SJSA1 (cell line): ENCODE results near the gene SAMD14. TPM values are rescaled to one million over a fixed set of nuclear protein-coding genes. Genes with fewer than 3 reads are reported as not detected.

Experiments used
- DNase-seq, 2 experiments: peaks; one replicate each; pipeline ENCODE4 v3.0.0-alpha.2; 2015 to 2020; ENCODE audit warnings: low spot score in 2 of 2, low read depth in 1 of 2
- H3K27ac ChIP-seq: fragments of 250-450 bp; sonication (Bioruptor Pico); 2 replicates; pipeline ENCODE4 v1.5.1; 2020; ENCODE audit warnings: mild to moderate bottlenecking, moderate library complexity
- H3K27me3 ChIP-seq: fragments of 250-450 bp; sonication (Bioruptor Pico); replicated peaks from 2 replicates; pipeline ENCODE4 v1.5.1; 2020; ENCODE audit warnings: mild to moderate bottlenecking, moderate library complexity
- H3K36me3 ChIP-seq: fragments of 250-450 bp; sonication (Bioruptor Pico); 2 replicates; pipeline ENCODE4 v1.5.1; 2020; ENCODE audit warnings: mild to moderate bottlenecking
- H3K4me1 ChIP-seq: fragments of 250-450 bp; sonication (Bioruptor Pico); replicated peaks from 2 replicates; pipeline ENCODE4 v1.6.1; 2021; ENCODE audit warnings: mild to moderate bottlenecking
- H3K4me3 ChIP-seq: fragments of 250-450 bp; sonication (Bioruptor Pico); 2 replicates; pipeline ENCODE4 v1.5.1; 2020; ENCODE audit warnings: mild to moderate bottlenecking
- H3K9me3 ChIP-seq: fragments of 250-450 bp; sonication (Bioruptor Pico); replicated peaks from 2 replicates; pipeline ENCODE4 v1.5.1; 2020; ENCODE audit warnings: mild to moderate bottlenecking
- total RNA-seq: library from RNA; depleted of rRNA; stranded (reverse); fragments of >200 nt; shearing (Covaris generic); gene quantifications from 2 replicates; pipeline ENCODE4 v1.2.3, GENCODE V29; 2014

The SAMD14 gene
- total RNA-seq, 1 experiment from 2014 or later, result 0.11 TPM

DNA sequence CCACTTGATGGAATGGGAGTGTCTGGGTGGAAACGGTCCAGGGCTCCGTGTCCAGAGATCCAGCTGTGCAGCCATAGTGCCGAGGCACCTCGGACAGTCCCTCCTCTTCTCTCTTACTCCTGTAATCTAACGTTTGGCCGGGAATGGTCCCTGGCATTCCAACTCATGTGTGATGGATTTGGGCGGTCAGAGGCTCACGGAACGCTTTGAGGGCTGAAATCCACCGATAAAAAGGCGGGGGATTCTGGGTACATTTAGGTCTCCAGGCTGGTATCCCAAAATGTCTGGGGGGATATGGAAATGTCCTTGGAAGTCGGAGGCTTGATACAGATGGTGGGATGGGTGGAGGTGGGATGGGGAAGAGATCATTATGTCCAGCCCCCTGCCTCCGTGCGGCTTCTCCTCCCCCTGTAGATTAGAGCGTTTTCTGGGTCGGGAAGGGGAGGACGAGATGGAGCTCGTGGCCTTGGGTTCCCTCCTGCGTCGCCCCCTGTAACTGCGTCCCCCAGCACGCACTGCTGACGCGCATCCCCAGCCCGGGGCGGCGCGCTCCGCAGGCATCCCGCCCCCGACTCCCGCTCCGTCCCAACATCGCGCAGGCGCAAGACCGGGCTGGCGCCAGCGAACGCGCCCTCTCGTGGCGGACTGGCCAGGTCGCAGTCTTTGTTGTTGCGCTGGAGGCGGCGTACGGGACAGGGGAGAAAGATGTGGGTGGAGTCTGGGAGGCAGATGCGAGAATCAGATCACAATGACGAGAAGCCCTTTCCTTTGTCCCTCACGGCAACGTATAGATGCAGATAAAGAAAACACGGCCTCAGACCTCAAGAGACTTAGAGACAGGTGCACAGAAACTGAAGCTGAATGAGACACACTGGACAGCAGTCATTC, 31.3 kb upstream of the SAMD14 start:
- peak overlapping the region; percentile 39 for H3K4me3 ChIP-seq
- H3K36me3 ChIP-seq, result no peaks in the 10 kb centered on the region
- peaks cover 14% of the 10 kb centered on the region for H3K4me1 ChIP-seq
- DNase-seq, result peak; percentile 95 to 96
- H3K9me3 ChIP-seq, result no peaks in the 10 kb centered on the region
- H3K27ac ChIP-seq, result no peak overlapping the region
- H3K27me3 ChIP-seq, result no peaks in the 10 kb centered on the region

DNA sequence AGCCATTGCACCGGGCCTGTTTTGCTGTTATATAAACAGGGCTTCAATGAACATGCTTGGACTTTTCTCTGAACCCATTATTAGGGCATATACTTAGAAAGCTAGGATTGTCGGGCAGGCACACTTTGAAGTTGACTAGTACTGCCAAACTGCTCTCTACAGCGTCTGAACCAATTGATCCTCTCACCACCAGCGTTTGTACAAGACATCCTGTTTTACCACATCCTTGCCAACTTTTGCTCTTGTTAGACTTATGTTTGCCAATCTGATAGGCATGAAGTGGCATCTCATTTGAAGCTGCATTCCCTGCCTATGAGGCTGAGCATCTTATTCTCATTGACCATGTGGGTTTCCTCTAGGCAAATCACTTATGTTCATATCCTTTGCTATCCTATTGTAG, 27.9 kb upstream of the SAMD14 start:
- H3K27ac ChIP-seq, result no peak overlapping the region
- H3K27me3 ChIP-seq, result no peaks in the 10 kb centered on the region
- no peak for DNase-seq
- no peaks in the 10 kb centered on the region for H3K9me3 ChIP-seq
- H3K4me3 ChIP-seq, result no peak overlapping the region
- H3K36me3 ChIP-seq, result no peaks in the 10 kb centered on the region
- H3K4me1 ChIP-seq, result peaks cover 14% of the 10 kb centered on the region

- Histone ChIP-seq H3K4me3 (no peak overlapping the region), H3K27ac (no peak overlapping the region), H3K4me1 (peaks cover 16% of the 10 kb centered on the region), H3K9me3 (no peaks in the 10 kb centered on the region), H3K36me3 (peaks cover 3% of the 10 kb centered on the region), H3K27me3 (no peaks in the 10 kb centered on the region)
- DNase-seq, result no peak
Measured at GRCh38 chr17:50155115-50155819, 25.3 kb upstream of the SAMD14 start.

GRCh38 chr17:50154604-50155003, 24.6 kb upstream of the SAMD14 start:
- no peak for DNase-seq
- Histone ChIP-seq H3K36me3 (peaks cover 9% of the 10 kb centered on the region), H3K27ac (no peak overlapping the region), H3K4me1 (peaks cover 23% of the 10 kb centered on the region), H3K9me3 (no peaks in the 10 kb centered on the region), H3K4me3 (no peak overlapping the region), H3K27me3 (no peaks in the 10 kb centered on the region)

DNA sequence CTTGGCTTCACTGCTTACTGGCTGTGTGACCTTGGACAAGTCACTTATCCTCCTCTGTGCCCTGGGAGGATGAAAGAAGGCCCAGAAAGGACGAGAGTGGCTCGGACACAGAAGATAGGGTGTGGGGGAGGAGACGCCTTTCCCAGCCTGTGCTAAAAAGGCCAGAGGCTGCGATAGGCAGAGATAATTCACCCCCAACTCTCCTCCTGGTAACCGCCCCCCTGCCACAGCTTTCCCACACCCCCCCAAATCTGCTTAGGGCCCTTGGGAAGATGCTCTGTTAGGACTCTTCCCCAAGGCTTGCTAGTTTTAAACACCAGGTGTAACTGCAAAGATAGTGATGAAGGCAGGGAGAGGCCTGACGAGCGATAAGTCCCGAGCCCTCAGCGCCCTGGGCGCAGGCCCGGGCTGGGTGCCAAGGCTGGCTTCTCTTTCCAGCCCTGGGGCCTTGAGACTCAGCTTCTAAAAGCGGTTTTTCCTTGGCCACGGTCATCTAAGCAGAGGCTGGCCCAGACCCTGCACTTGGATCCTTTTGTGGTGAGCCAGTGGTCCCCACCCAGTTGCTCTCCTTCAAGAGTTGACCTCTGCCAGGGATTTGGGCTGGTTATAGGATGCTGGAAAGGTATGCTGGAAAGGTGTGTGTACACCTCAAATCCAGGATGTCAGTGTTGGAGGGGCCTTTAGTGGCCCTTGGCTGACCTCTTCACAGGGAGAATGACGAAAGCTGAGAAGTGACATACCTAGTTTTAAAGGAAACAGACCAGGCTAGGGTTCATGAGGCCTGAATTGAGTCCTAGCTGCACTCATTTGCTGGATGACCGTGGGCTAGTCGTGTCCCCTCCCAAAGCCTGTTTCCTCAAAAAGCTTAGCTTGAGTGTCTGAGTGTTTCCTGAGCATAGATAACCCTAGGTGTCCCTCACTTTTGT, 24.0 kb upstream of the SAMD14 start:
- Histone ChIP-seq H3K27ac (no peak overlapping the region), H3K36me3 (peaks cover 15% of the 10 kb centered on the region), H3K4me1 (peaks cover 29% of the 10 kb centered on the region), H3K9me3 (no peaks in the 10 kb centered on the region), H3K27me3 (no peaks in the 10 kb centered on the region), H3K4me3 (no peak overlapping the region)
- DNase-seq, result no peak

GRCh38 chr17:50152736-50153135, 22.8 kb upstream of the SAMD14 start:
- H3K36me3 ChIP-seq, result peaks cover 25% of the 10 kb centered on the region
- no peak overlapping the region for H3K27ac ChIP-seq
- no peak overlapping the region for H3K4me3 ChIP-seq
- H3K9me3 ChIP-seq, result no peaks in the 10 kb centered on the region
- DNase-seq, result no peak
- no peaks in the 10 kb centered on the region for H3K27me3 ChIP-seq
- peaks cover 39% of the 10 kb centered on the region for H3K4me1 ChIP-seq

GRCh38 chr17:50151937-50152547, 22.1 kb upstream of the SAMD14 start:
- Histone ChIP-seq H3K9me3 (no peaks in the 10 kb centered on the region), H3K4me3 (peak overlapping the region; percentile 88), H3K27ac (peak overlapping the region; percentile 25), H3K27me3 (no peaks in the 10 kb centered on the region), H3K4me1 (peaks cover 46% of the 10 kb centered on the region), H3K36me3 (peaks cover 32% of the 10 kb centered on the region)
- DNase-seq, result peak; percentile 89 to 93

DNA sequence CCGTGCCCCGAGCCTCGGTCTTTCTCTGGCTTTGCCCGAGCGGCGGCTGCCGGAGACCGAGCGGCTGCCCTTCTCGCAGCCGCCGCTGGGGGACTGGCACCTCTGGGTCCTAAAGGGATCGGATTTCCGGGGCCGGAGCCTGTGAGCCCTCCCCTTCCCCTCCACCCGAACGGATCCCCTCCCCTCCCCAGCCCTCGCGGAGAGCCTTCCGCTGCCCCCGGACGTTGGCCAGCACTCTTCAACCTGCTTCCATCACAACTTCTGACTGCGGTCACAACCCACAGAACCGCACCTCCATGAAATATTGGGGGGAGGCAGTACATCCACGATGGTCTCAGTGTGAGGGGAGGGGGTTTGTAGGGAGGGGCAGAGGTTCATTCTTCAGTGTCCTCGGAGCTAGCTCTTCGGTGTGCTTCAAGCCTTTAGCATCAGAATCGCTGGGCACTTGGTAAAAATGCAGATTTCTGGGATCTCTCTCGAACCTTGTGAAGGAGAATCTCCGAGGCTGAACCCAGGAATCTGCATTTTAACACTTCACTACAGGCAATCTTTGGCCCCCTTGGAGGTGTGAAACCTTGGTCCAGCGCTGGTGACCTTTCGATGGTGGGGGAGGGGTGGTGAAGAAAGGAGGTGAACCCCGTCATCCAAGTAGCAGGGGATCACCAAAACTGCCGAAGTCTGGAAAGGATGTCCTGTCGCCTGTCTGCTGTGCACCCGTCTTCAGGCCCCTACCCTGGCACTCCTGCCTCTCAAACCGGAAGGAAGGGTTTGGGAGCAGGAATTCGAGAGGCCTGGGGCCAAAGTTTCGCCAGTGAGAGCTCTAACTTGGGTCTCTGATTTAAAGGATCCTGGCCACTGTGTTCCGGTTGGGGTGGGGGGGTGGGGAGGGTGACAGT, 21.3 kb upstream of the SAMD14 start:
- peaks cover 54% of the 10 kb centered on the region for H3K4me1 ChIP-seq
- H3K4me3 ChIP-seq, result peak overlapping the region; percentile 88
- H3K9me3 ChIP-seq, result no peaks in the 10 kb centered on the region

GRCh38 chr17:50150354-50151040, 20.5 kb upstream of the SAMD14 start, which contains the start of gene PPP1R9B:
TSS of gene PPP1R9B (minus strand) at chr17:50150677. CDS start at chr17:50150513, 164 bp downstream.
- Histone ChIP-seq H3K27ac (peak within 1 kb of the TSS; percentile 39), H3K9me3 (no peaks in the 10 kb centered on the region), H3K36me3 (peaks cover 48% of the 10 kb centered on the region), H3K4me1 (peaks cover 54% of the 10 kb centered on the region), H3K4me3 (peak within 1 kb of the TSS; percentile 88), H3K27me3 (no peaks in the 10 kb centered on the region)
- no peak for DNase-seq

More for the DNA sequence above, 21.3 kb upstream of the SAMD14 start:
- peak overlapping the region; percentile 21 for H3K27ac ChIP-seq
- no peaks in the 10 kb centered on the region for H3K27me3 ChIP-seq
- peaks cover 40% of the 10 kb centered on the region for H3K36me3 ChIP-seq
- DNase-seq, result peak; percentile 83 to 96

DNA sequence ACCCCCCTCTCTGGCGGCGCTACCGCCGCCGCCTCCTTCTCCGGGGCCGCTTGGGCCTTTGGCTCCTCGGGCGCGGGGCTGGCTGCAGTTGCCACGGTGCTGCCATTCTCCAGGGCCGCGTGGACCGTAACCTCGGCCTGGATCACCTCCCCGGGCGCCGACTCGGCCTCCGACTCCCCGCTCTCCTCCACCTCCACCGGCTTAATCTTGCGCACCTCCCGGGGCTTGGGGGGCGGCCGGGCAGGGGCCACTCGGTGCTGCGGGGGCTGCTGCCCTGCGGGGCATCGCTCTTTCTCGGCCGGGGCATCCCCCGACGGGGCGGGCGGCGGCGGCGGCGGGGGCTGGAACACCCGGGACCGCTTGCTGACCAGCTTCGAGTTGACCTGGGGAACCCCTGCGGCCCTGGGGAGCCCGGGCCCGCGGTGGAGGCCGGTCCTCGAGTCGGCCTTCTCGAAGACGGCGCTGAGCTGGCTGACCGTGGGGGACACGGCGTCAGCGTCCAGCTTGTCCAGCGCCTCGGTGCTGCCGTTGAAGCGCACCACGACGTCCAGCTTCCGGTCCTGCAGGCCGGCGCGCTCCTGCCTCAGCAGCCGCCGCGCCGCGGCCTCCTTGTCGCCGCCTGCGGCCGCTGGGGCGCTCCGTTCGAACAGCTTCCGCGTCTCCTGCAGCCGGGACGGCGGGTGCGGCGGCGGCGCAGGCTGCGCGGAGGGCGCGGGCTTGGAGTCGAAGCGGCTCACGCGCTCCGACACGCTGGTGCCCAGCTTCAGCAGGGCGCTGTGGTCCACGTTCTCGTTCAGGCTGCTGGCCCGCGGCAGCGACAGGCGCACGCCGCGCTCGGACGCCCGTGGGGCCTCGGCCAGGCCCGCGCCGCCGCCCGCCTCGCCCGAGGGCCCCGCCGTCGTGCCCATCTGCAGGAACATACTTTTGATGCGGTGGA, 19.7 kb upstream of the SAMD14 start:
- H3K36me3 ChIP-seq, result peaks cover 56% of the 10 kb centered on the region
- no peaks in the 10 kb centered on the region for H3K9me3 ChIP-seq
- H3K4me3 ChIP-seq, result peak overlapping the region; percentile 88
- no peaks in the 10 kb centered on the region for H3K27me3 ChIP-seq
- peaks cover 54% of the 10 kb centered on the region for H3K4me1 ChIP-seq
- DNase-seq, result peak; percentile 68 to 74
- peak overlapping the region; percentile 39 for H3K27ac ChIP-seq

DNA sequence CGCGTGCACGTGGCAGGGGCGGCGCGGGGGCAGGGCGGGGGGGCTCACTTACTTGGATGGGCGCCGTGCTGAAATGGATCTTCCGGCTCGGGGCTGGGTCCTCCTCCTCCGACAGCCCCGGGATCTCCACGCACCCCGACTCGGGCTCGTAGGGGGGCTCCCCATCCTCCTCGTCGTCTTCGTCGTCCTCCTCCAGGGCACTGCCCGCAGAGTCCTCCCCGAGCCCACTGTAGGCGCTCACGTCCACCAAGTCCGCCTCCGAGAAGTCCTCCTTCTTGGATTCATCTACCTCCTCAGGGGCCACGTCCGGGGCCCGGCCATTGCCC, 19.1 kb upstream of the SAMD14 start:
- H3K4me1 ChIP-seq, result peaks cover 54% of the 10 kb centered on the region
- H3K27me3 ChIP-seq, result no peaks in the 10 kb centered on the region
- peak overlapping the region; percentile 88 for H3K4me3 ChIP-seq
- peak overlapping the region; percentile 39 for H3K27ac ChIP-seq
- H3K36me3 ChIP-seq, result peaks cover 62% of the 10 kb centered on the region
- DNase-seq, result peak in 1 of 2 experiments; percentile 61
- no peaks in the 10 kb centered on the region for H3K9me3 ChIP-seq
